NCI-H510A (cell line): ENCODE results near the gene RWDD1.
"Not testable (repeated sequence)": the region's sequence is repeated elsewhere in the genome, so short reads cannot be mapped to it uniquely, and the experiment has no call there.

ENCODE experiments used
- DNase-seq: peaks from one replicate; lab custom pipeline; 2025; lab: John Stamatoyannopoulos, UW

The RWDD1 gene

DNA sequence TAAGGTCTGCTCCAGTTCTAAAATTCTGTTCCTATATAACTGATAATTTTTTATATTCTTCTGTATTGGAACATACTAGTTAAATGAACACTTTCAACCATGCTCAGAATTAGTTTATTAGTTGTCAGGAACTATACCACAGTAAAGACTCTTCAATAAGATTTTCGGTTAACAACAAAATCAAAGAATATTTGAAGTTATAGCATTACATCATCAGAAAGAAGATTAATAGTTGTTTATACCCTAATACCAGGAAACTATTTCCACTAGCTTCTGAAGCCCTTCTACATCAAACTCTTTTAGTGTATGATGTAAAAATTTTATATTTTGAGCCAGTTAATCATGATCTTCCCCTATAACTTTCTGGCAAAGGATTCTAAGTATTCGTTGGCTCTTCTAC is 11.2 kb upstream of the RWDD1 start:
- no peak for DNase-seq

- no peak for DNase-seq
These were observed 9.8 kb upstream of the RWDD1 start for GRCh38 chr6:116561377-116562018.

DNA sequence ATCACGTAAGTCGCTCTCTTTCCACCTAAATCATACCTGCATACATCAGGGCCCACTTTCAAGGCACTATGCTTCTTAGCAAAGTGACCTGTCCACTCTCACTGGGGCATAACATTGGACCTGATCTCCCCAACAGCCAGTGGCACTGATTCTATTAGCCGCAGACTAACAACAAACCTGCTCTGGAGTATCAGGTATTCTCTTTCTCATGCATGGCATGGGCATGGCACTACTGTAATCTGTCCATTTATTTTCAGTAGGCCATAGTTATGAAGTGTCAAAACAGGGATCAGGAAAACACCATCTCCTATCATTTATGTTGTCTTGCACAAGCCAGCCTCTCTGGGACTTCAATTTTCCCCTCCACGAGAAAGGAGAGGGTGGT is 9.3 kb upstream of the RWDD1 start:
- no peak for DNase-seq

DNA sequence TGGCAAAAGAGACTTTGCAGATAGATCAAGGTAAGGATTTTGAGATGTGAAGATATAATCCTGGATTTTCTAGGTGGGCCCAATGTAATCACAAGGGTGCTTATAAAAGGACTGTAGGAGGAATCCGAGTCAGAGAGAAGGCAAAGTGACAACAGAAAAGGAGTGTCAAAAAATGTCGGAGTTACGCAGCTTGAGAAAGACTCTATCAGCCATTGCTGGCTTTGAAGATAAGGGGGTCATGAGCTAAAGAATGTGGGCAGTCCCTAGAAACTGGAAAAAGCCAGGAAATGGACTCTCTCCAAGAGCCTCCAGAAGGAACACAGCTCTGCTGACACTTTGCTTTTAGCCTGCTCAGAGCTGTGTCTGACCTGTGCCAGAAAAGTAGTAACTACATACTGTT is 8.7 kb upstream of the RWDD1 start:
- DNase-seq = no peak

GRCh38 chr6:116563830-116564229 is 7.5 kb upstream of the RWDD1 start:
- no peak for DNase-seq

- no peak for DNase-seq
These were observed 7.0 kb upstream of the RWDD1 start for GRCh38 chr6:116564311-116564710.

DNA sequence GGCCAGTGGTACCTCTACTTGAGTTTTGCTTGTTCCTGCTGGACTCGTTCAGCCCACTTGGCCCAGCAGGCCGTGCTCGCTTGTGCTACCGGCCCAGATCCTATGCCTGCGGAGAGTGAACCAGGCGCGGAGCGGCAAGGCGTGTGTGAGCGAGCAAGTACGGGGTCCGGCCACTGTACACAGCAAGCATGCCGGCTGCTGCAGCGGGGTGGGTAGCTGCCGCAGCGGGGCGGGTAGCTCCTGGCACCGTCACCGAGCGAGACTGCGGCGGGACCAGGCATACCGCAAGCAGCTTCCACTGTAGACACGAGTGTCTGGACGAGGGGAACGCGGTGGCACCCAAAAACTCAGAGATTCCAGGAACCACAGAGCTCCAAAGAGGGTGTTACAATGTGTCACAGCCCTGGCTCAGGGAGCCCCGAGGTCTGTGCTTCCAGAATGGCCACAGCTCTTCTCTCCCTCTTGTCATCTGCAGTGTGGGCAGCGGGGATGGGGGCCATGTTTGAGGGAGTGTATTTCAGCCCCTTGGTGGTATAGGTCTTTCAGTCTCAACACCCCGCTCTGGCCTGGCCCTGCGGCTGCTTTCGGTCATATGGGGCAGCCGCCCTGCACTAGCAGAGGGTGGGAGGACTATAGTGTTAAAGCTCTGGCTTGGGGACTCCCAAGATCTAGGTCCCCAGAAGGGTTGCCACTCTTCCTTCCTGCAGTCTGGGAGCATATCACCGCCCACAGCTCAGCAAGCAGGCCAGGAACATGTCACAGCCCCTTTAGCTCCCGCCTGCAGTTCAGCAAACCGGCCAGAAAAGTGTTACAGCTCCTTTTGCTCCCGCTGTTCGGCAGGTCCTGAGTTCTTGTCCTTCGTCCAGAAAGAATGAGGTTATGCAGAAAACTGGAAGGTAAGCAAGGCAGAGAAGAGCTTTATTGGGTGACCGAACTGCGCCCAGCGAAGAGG is 6.1 kb upstream of the RWDD1 start:
- DNase-seq = no peak

DNA sequence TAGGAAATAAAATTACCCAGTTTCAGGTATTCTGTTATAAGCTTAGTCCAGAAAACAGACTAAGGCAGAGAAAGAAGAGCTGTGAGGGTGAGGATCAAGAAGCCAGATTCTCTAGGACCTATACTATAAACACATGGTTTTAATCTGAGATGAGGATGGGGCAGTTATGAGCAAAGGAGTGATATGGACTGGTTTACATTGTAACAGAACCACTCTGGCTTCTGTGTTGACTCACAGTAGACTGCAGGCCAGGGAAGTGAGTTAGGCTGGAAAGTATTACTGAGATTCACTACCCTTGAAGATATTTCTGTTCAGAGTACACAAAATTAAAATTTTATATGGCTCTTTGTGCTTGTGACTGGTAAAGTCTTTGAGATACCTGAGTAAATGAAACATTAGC is 3.2 kb upstream of the RWDD1 start:
- no peak for DNase-seq

DNA sequence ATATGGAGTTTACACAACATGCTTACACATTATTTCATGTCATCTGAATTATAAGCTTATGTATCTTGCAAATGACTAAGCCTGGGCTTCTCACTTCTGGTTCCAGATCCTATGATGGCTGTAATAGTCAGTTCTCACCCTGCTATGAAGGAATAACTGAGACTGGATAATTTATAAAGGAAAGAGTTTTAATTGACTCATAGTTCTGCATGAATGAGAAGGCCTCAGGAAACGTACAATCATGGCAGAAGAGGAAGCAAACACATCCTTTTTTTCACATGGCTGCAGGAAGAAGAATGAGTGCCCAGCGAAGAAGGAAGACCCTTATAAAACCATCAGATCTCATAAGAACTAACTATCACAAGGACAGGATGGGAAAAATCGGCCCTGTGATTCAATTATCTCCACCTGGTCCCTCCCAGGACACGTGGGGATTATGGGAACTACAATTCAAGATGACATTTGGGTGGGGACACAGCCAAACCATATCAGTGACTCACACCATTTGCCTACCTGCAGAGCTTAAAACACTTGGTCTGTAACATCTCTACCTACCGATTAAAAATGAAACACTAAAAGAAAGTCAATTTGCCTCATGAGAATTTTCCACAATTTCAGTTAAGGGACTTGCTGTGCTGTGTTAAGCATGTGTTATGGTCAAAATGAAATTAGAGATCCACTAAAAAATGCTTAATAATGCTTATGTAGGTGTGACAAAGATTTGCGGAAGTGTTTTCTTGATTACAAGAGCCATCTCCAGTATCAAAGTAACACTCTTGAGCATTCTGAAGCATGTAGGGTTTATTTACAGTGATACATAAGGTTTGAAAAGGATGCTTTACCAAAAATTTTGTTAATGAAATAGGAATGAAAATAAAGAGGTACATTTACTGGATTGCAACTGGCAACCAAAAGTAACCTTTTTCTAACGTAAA is 2.2 kb upstream of the RWDD1 start:
- DNase-seq = no peak

DNA sequence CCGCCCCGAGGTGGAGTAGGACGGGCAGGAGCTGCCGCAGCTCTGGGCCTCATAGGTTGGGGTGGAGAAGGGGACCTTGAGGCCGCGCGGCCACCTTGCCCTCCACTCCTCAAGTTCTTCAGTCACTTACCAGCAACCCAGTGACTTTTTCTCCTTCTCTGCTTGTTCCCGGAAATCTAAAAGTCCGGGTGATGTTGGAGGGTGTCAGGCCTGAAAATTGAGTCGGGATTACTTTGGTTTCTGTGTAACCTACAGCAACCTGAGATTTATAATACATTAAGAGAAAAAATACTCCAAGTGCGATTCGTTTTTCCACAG is 338 bp downstream of the RWDD1 start:
- no peak for DNase-seq

DNA sequence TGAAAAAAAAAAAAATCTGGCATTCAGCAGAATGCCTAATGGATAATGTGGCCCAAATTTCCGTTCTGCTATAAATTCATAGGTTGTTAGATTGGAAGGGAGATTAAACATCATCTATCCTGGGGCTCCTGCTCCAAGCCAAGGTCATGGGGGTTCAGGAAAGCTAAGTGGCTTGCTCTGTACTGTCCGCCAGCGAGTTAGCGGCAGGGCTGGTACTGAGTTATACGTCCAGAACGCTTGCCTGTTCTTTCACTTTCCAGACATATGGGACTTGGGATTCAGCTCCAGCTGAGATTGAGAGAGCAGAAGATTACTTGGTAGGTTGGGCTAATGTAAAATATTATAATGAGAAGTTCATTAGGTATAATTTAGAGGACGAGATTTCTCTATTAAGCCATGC is 858 bp downstream of the RWDD1 start:
- no peak for DNase-seq

GRCh38 chr6:116575227-116575626 is 3.9 kb downstream of the RWDD1 start:
- DNase-seq = no peak

- no peak for DNase-seq
These were observed 6.2 kb downstream of the RWDD1 start for GRCh38 chr6:116577486-116577885.

- no peak for DNase-seq
These were observed 7.0 kb downstream of the RWDD1 start for GRCh38 chr6:116578335-116578734.

- no peak for DNase-seq
These were observed 7.8 kb downstream of the RWDD1 start for GRCh38 chr6:116579143-116579542.

DNA sequence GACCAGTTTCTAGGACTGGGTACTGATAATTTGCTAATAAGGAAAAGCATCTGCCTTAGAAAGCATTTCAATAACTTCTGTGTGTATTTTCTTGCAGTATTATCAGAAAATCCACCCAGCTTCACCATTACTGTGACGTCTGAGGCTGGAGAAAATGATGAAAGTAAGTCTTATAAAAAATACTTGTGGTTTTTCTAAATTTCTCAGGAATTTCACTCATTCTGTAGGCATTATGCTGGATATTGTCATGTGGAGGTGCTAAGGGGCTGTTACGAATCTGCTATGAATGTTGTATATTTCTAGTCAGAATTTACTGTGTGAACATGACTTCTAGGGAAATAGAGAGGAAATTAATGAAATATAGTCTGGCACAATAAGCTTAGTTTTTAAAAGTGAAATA is 8.9 kb downstream of the RWDD1 start:
- no peak for DNase-seq

DNA sequence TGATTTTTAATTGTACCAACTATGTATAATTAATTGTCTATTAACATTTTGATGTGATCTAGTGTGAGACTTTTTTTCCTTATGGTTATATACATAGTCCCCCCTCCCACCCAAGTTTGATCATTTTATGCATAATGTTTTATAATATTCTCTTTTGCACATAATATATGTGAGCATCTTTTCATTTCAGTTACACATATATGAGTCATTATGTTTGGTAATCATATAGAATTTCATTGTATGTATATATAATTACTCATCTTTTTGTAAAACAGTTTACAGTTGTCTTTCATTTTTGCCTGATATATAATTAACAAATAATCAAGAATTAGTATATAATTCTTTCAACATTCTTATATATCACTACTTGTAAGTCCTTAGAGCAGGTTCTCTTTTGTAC is 15.0 kb downstream of the RWDD1 start:
- no peak for DNase-seq

GRCh38 chr6:116586738-116587137 is 15.4 kb downstream of the RWDD1 start:
- DNase-seq = no peak

- DNase-seq = no peak
These were observed 23.9 kb downstream of the RWDD1 start for GRCh38 chr6:116595247-116595646.

DNA sequence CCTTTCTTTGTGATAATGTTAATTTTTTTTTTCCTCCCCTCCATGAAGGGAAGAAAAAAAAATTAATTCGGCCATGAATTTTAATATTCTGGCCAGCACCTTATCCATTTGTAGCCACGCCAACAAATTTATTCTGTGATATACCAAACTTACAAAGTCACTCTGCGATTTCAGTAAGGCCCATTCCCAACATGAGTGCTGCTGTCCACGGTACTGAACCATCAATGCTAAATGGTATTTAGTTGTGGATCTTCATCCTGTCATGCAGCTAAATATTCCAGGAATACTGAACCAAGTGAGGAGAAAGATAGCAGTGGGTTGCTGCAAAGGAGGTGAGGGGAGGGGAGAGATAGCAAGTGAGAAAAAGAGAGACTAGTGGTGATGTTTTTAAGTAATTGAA is 25.5 kb downstream of the RWDD1 start:
- no peak for DNase-seq

- not testable (repeated sequence) for DNase-seq
These were observed 32.6 kb downstream of the RWDD1 start for GRCh38 chr6:116603916-116604315.

- DNase-seq = not testable (repeated sequence)
These were observed 33.6 kb downstream of the RWDD1 start for GRCh38 chr6:116604868-116605267.

- no peak for DNase-seq
These were observed 34.6 kb downstream of the RWDD1 start for GRCh38 chr6:116605935-116606334.
